ENCODE results near the gene TTC1. TPM values are rescaled to one million over a fixed set of nuclear protein-coding genes. Genes with fewer than 3 reads are reported as not detected.

The TTC1 gene
- total RNA-seq, 2 experiments from 2014 or later: 32.6 to 35.1 TPM

DNA sequence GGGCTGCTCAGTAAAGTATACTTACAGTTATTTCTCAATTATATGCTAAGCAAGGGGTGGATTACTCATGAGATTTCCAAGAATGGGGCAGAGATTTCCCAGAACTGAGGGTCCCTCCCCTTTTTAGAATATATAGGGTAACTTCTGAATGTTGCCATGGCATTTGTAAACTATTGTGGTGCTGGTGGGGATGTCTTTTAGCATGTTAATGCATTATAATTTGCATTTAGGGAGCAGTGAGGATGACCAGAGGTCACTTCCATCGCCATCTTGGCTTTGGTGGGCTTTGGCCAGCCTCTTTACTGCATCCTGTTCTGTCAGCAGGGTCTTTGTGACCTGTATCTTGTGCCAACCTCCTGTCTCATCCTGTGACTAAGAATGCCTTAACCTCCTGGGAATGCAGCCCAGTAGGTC is 35.5 kb downstream of the TTC1 start:
- no peaks in the 10 kb centered on the region for H4K20me1 ChIP-seq (ENCODE audit: insufficient read depth, low read length)
- H3K9me2 ChIP-seq (ENCODE audit: insufficient read depth, low read length): no peaks in the 10 kb centered on the region
- no peak for DNase-seq (ENCODE audit: low spot score)
- no peaks in the 10 kb centered on the region for H3K9me3 ChIP-seq (ENCODE audit: low read length)
- intact Hi-C loops (cut with micrococcal nuclease; ENCODE audit: unreplicated experiment): no loop called here
- TF ChIP-seq CTCF (conservative IDR thresholded peaks at IDR 0.05; ENCODE audit: low read length) (no peak), EZH2phosphoT487 (IDR thresholded peaks at IDR 0.05; ENCODE audit: borderline replicate concordance, low read depth, low read length) (no peak)
- H3K4me1 ChIP-seq (ENCODE audit: insufficient read depth, low read length, poor library complexity, severe bottlenecking): no peaks in the 10 kb centered on the region
- no peak overlapping the region for H2AFZ ChIP-seq (ENCODE audit: low read length)
- no peak overlapping the region for H3K4me3 ChIP-seq (ENCODE audit: low read depth, low read length, poor library complexity, severe bottlenecking)
- ChIA-PET POLR2A (no interaction called here), CTCF (ENCODE audit: unreplicated experiment) (no interaction called here)
- H3K79me2 ChIP-seq (ENCODE audit: insufficient read depth, low read depth, low read length): no peaks in the 10 kb centered on the region
- BruUV-seq (replicated peaks): no TSS peak
- no peak overlapping the region for H3K27ac ChIP-seq (ENCODE audit: low read depth, low read length, poor library complexity, severe bottlenecking)
- no peak overlapping the region for H3K4me2 ChIP-seq (ENCODE audit: low read length)
- H3K36me3 ChIP-seq (ENCODE audit: insufficient read depth, low read length): peaks cover 41% of the 10 kb centered on the region

- Histone ChIP-seq H3K9me3 (ENCODE audit: low read length) (no peaks in the 10 kb centered on the region), H3K9me2 (ENCODE audit: insufficient read depth, low read length) (no peaks in the 10 kb centered on the region), H3K27ac (ENCODE audit: low read depth, low read length, poor library complexity, severe bottlenecking) (no peak overlapping the region), H4K20me1 (ENCODE audit: insufficient read depth, low read length) (no peaks in the 10 kb centered on the region), H3K4me2 (ENCODE audit: low read length) (no peak overlapping the region), H3K79me2 (ENCODE audit: insufficient read depth, low read depth, low read length) (no peaks in the 10 kb centered on the region), H3K4me1 (ENCODE audit: insufficient read depth, low read length, poor library complexity, severe bottlenecking) (no peaks in the 10 kb centered on the region), H3K4me3 (ENCODE audit: low read depth, low read length, poor library complexity, severe bottlenecking) (no peak overlapping the region), H3K36me3 (ENCODE audit: insufficient read depth, low read length) (peaks cover 35% of the 10 kb centered on the region), H2AFZ (ENCODE audit: low read length) (no peak overlapping the region)
- TF ChIP-seq EZH2phosphoT487 (IDR thresholded peaks at IDR 0.05; ENCODE audit: borderline replicate concordance, low read depth, low read length): no peak
- TF ChIP-seq CTCF (conservative IDR thresholded peaks at IDR 0.05; ENCODE audit: low read length): no peak
- CTCF ChIA-PET (ENCODE audit: unreplicated experiment): no interaction called here
- POLR2A ChIA-PET: interaction anchor here (0.9 kb wide), 1 partner anchor 10 kb away, joined by 4 read pairs; no protein-coding TSS in a partner anchor
- no TSS peak for BruUV-seq (replicated peaks)
- DNase-seq (ENCODE audit: low spot score): no peak
- intact Hi-C loops (cut with micrococcal nuclease; ENCODE audit: unreplicated experiment): no loop called here
Measured at GRCh38 chr5:160044967-160045366, 36.0 kb downstream of the TTC1 start.

GRCh38 chr5:160047423-160047822 is 38.5 kb downstream of the TTC1 start:
- H3K4me1 ChIP-seq (ENCODE audit: insufficient read depth, low read length, poor library complexity, severe bottlenecking): no peaks in the 10 kb centered on the region
- no peak overlapping the region for H2AFZ ChIP-seq (ENCODE audit: low read length)
- DNase-seq (ENCODE audit: low spot score): no peak
- H4K20me1 ChIP-seq (ENCODE audit: insufficient read depth, low read length): no peaks in the 10 kb centered on the region
- H3K9me3 ChIP-seq (ENCODE audit: low read length): no peaks in the 10 kb centered on the region
- H3K9me2 ChIP-seq (ENCODE audit: insufficient read depth, low read length): no peaks in the 10 kb centered on the region
- no peaks in the 10 kb centered on the region for H3K79me2 ChIP-seq (ENCODE audit: insufficient read depth, low read depth, low read length)
- intact Hi-C loops (cut with micrococcal nuclease; ENCODE audit: unreplicated experiment): no loop called here
- H3K27ac ChIP-seq (ENCODE audit: low read depth, low read length, poor library complexity, severe bottlenecking): no peak overlapping the region
- TF ChIP-seq CTCF (conservative IDR thresholded peaks at IDR 0.05; ENCODE audit: low read length): no peak
- TF ChIP-seq EZH2phosphoT487 (IDR thresholded peaks at IDR 0.05; ENCODE audit: borderline replicate concordance, low read depth, low read length): no peak
- H3K36me3 ChIP-seq (ENCODE audit: insufficient read depth, low read length): peaks cover 42% of the 10 kb centered on the region
- CTCF ChIA-PET (ENCODE audit: unreplicated experiment): no interaction called here
- POLR2A ChIA-PET: no interaction called here
- BruUV-seq (replicated peaks): no TSS peak
- no peak overlapping the region for H3K4me2 ChIP-seq (ENCODE audit: low read length)
- H3K4me3 ChIP-seq (ENCODE audit: low read depth, low read length, poor library complexity, severe bottlenecking): no peak overlapping the region

All from OCI-LY7 (cell line).